Activated CD8-positive, alpha-beta memory T cell treated with anti-CD3 and anti-CD28 coated beads for 48 hours (primary cell): ENCODE data around the gene MMEL1.

Experiments
- DNase-seq, 3 experiments: peaks; one replicate each; pipeline ENCODE4 v3.0.0-alpha.2; 2020; ENCODE audit warnings: low read depth in 2 of 3, low spot score in 2 of 3

MMEL1 gene

DNA sequence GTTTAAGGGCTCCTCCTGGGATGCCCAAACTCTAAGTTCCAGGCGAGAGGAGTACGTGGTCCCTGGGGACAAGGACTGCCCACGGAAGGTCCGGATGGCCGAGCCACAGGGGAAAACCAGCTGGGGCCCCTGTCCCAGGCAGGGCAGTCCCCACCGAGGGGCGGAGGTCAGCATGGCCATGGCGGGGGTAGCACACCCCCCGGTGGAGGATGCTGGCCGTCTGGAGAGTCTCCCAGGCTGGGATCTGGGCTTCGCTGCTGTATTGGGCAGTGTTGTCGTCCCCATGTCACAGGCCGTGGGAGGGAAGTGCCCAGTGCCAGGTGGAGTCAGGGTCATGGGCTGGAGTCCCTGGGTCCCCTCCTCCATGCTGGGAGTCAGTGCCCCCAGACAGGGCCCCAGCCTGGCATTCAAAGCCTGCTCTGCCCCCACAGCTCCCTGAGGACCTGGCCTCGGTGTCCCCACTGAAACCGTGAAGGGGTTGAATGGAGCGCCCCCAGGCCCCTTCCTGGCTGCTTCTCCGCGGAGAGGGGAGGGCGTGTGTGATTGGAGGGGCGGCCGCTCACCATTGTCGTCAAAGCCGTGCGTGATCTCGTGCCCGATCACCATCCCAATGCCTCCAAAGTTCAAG lies 39.5 kb downstream of the MMEL1 start:
- no peak for DNase-seq

DNA sequence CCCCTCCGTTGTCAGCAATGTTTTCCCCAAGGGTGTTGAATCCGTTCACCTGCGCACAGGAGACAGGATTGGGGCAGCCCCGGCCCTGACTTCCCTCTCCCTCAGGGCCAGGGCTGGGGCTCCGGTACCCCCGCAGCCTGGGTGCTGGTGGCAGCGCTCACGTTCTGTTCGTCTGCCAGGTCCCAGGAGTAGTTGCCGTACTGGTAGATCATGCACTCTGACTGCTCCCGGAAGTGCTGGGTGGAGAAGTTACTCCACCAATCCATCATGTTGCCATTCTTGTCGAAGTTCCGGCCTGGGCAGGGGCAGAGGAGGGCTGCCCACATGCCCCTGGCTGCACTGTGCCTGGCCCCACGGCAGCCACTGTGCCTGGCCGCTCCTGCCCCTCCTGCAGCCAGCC lies 40.1 kb downstream of the MMEL1 start:
- no peak for DNase-seq

DNA sequence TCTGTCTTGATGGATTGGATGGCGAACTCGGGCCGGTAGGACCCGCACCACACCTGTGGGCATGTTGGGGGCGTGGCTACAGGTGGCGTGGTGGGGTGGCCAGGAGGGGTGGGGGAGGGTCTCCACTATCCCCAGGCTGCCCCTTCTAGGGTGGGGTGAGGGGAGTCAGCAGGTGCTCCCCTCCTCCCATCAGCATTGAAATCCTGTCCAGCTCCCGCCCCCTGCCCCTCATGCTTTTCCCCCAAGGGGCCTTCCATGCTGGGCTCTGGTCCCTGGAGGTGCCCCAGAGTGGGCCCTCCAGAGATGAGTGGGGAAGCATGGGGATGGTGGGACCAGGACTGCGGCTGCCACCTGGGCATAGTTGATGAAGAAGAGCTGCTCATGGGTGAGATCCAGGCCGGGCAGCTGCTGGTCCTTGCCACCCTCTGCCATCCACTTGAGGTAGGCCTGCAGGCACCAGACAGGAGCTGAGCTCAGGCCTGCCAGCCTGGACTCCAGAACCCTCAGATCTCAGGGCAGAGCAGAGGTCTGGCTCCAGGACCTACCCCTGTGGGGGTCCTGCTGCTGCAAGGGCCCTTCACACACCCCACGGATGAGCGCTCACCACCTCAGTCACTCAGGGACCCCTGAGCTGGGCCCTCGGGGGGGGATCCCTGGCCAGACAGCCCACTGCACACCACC lies 41.1 kb downstream of the MMEL1 start:
- DNase-seq, result no peak

DNA sequence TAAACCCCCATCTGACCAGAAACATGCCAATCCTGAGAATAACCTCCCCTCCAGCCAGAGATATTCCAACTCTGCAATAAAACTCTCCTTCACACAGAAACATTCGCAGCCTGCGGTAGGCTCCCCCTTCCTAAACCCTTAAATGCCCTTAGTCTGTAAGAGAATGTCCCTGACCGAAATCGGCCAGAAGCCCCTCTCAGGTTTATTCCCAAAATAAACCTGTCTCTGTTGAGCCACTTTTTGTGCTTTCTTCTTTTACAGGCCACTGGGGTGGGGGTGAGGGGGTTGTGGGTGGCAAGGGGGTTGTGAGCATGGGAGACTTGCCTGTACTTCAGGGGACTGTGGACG lies 41.6 kb downstream of the MMEL1 start:
- DNase-seq, result no peak

DNA sequence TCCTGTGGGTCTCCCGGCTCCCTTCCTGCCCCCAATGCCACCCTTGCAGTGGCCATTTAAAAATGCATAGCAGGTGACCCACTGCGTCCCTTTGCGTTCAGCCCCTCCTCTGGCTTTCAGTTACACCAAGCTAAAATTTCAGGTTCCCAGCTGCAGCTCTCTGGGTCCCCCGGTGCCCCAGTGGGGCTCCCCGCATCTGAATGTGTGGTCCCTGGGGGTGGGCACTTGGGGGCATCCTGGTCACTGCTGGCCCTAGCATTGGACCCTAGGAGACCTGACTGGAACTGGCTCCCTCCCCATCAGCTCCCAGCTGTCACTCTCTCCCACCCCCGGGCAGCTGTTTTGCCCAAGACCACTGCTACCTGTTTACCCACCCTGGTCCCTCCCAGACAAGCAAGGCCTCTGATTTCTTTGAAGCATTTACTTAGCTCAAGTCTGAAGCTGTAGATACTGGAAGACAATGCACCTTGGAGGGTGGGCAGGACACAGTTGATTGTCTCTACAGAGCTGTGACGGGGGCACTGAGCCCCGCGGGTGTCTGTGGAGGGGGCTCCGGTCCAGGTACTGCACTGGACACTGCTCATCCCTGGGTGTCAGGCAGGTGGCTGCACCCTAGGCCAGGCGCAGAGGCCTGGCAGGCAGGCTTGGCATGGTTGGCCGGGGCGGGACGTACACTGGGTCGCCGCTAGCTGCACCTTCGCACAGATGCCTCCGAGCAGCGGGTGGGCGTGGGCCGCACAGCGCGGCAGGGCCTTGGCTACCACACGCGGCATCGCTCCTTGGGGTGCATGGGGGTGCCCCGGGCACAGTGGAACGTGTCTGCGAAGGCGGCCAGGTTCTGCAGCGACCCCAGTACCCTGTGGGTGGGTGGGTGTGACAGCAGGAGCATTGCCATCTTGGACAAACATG lies 42.3 kb downstream of the MMEL1 start:
- no peak for DNase-seq

DNA sequence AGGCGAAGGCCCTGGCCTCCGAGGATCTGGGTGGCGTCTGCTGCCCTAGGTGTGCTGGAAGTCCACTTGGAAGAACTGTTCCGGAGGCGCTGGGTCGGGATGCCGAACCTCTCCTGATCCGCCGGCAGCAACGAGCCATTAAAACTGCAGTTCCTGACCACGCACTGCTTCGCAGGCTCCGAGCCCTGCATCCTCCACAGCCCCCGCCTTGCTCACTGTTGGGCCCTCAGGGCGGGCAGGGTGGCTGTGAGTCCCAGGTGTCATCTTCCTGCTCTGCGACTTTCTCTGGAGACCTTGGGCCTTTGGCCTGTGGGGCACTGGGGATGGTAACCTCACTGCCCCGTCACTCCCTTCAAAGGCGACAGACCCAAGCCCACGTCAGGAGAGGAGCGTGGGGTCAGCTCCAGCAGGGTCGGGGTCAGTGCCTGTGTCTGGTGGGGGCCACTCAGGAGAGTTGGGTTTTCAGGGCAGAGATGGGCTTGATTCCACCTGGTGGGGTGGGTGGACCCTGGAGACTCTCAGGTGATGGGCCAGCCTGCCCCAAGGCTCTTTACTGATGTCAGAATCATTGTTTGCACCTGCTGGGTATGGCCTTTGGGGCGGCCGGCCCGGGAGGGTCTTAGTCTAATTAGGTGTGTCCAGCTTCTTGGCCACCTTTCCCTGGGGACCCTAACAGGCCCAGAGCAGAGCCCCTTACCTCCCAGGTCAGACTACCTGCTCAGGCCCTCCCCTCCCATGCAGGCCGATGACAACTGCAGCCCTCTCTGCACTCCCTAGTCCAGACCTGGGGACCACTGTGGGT lies 43.2 kb downstream of the MMEL1 start:
- DNase-seq, result no peak

DNA sequence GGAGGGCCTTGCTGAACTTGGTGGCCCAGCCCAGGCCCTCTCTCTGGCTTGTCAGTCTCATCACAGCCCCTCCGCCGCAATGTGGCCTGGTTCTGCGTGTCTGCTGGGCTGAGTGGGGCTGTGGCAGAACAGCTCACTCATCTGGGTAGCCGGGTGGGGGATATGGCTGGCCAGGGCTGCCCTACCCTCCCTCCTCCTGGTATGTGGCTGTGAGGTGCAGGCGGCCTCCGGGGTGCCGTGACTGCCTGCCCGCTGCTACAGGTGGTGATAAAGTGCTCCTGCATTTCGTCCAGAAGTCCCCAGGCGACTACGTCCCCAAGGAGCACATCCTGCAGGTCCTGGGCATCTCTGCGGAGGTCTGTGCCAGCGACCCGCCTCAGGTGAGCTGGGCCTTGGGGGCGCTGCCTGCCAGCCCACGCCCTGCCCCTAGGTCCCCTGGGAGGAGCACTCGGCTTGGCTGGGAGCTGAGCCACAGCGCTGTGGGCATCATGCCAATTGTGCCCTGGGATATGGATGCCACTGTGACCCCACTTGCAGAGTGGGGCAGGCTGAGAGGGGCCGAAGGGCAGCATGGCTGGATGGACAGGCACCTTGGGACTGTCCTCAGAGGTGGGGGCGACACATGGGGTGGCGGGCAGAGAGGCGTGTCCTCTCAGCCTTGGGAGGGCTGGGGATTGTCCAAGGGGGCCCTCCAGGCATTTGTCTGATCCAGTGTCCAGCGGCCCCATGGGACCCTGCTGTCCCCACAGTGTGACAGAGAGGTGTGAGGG lies 44.0 kb downstream of the MMEL1 start:
- no peak for DNase-seq

DNA sequence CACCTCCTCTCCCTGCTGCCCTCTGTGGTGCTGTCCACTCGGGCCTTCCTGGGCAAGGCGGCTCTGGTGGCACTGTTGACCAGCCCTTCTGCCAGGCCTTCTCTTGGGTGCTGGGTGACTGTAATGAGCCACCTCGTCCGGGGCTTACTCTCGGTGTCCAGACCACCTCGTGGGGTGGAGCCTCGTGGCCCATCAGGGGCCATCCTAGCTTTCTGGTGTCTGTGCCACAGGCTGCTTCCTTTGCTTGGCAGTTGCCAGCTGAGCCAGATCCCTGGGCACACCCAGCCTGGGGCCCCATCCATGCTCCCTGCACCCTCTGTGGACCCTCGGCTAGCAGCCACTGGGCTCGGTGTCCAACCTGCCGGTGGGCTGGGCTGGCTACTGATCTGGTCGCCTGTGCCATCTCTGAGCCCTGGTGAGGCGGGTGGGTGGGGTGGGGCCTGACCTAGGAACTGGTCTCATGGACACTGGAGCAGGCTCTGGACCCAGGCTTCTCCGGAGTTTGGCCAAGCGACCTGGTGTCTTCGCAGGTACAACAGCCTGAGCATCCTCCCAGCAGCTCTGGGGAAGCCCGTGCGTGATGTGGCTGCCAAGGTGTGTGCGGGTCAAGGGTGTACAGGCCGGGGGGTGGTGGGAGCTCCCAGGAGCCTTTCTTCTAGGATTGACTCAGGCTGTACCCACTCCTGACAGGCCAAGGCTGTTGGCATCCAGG lies 44.8 kb downstream of the MMEL1 start:
- DNase-seq, result no peak

DNA sequence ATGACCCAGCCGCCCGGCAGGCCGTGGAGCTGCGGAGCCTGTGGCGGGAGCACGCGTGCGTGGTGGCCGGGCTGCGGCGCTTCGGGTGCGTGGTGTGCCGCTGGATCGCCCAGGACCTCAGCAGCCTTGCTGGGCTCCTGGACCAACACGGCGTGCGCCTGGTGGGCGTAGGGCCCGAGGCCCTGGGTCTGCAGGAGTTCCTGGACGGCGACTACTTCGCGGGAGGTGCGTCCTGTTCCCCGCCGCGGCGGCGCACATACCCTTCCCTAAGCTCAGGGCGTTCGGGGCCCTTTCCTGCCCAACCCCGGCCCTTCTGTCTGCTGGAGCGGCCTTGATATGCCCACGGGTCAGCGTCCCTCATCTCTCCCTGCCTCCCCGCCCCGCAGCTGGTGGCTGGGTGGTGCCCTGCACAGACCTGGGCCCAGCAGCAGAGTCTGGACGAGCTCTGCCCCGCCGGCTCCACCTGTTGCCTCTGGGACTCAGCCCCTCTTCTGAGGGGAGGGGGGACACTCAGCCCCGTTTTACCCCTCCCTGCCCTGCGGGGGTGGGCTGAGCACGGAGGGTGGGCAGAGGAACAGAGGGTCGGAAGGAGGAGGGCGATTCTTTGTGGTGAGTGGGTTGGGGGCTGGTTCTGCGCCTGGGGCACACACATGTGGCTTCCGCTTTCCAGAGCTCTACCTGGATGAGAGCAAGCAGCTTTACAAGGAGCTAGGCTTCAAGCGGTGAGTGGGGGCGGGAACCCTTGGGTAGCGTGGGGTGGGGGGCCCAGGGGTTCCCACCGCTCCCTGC lies 45.6 kb downstream of the MMEL1 start:
- DNase-seq, result no peak

DNA sequence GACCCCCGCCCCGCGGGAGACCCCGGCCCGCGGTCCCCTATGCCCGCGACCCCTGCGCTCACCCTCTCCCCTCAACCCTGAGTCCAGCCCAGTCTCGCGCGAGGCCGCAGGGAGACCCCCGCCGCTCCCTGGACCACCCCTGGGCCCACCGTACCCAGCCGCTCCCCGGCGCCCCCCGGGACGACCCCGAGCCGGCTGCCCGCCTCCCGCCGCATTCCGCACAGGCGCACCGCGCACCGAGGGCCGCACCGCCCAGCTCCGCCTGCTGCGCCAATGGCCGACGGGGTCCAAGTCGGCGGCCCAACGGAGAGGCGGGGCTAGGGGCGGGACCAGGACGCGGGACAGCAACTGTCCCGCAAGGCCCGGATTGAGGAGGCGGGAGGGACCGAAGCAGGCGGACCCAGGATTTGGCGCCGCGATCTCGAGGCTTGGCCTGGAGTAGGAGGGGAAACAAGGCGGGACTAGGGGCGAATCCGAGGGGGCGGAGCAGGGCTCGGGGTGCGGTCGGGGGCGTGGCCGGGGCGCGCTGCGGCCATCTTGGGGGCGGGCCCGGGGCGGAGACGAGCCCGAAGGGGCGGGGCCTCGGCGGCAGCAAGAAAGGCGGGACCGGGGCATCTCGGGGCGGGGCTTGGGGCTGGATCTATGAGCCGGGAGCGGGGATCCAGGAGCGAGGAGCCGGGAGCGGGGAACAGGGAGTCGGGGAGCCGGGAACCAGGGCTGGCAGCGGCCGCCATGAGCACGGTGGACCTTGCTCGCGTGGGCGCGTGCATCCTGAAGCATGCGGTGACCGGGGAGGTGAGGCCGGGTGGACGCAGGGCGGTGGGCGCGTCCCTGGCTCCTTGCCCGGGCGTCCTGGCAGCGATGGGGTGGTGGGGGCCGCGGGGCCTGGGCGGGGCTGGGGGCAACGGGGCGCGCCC lies 46.4 kb downstream of the MMEL1 start, which contains the start of gene PRXL2B:
Gene PRXL2B (plus strand): TSS at position 624 of the 917 bp plus-strand sequence. CDS start 109 bp downstream, at position 733.
- peak; percentile 96 to 98 (median 98) for DNase-seq

DNA sequence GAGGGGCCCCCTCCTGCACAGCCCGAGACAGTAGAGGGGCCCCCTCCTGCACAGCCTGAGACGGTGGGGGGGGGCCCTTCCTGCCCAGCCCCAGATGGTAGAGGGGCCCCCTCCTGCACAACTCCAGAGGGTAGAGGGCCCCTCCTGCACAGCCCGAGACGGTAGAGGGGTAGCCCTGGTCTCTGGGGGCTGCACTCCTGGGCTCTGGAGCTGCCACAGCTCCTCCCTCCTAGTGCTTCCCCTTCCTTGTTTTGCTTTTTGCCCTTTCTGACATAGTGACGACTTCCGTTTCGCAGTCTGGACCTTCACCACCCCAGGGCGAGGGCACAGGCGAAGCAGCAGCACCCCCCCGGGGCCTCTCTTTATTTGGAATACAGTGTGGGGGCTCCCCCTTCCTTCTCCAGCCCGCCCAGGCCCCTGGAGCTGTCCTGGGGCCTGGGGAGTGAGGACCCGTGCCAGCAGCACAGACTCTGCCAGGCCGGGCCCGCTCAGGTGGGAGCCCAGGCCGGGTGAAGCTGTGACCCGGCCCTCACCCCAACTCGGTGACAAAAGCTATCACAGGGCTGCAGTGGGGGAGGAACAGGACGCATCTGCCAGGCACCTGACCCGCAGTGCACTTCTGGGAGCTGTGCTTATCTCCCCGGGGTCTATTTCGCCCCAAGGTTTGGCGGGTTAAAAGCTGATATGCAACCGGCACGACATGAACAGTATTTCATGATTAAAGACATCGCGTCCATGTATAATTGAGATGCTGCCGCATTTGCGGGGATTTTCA lies 47.3 kb downstream of the MMEL1 start:
- DNase-seq, result peak in 2 of 3 experiments; percentile 31 to 46

DNA sequence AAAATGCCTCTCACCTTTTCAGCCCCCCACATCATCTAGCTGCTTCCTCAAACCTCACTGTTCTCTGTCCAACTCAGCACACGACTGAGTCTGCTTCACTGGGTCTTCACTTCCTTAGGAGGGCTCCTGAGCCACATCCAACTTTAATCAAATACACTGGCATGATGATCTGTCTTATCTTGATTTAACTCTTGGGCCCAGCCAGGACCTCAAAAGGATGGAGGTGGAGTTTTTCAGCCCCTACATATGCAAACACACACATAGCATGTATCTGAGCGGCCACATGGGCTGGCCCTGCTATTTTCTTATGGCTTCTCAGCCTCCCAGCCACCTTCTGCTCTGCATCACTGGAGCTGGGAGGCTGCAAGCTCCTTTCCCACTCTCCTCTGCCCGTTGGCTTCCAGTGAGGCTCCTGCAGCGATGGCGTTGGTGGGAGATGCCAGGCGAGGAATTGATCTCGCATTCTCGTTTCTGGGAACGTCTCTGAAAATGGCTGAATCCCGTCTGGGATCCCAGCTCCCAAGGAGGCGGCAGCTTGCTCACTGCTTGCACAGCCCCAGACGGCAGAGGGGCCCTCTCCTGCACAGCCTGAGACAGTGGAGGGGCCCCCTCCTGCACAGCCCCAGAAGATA lies 48.0 kb downstream of the MMEL1 start:
- no peak for DNase-seq

DNA sequence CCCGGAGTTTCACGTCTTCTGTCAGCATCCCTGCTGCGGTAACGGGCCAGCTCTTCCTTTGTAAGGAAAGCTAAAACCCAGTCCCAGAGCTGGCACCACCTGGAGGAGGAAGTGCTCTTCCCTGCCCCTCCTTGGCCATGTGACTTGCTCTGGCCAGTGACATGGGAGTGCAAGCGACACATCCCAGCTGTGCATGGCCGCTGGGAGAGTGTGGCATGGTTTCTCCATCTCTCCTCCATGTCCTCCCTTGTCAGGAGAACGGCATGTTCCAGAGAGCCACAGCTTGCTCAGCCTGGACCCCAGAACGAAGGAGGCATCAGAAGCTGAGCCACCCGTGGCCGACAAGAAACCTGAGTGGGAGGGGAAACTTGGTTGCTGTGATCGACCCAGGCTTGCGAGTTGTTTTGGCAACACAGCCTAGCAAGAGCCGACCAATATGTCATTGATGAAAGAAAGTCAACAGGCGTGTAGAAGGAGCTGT lies 48.9 kb downstream of the MMEL1 start:
- DNase-seq, result no peak

DNA sequence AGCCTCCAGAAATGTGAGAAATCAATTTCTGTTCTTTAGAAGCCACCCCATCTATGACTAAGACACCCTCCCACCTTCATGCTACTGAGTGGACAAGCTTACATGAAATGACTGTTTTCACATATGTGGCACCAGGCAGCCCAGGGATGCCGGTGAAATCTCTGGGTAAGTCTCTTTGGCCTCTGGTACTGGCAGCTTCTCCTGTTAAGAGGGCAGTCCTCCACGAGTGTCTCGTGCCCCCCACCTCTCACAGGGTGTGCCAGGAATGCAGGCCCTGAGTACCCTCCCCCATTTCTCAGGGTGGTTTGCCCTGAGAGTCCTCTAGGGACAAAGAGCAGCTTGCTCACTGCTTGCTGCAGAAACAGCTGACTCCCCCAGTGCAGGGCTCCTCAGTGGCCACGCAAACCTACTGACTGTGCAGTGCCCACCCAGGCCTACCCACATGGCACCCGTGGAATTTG lies 49.5 kb downstream of the MMEL1 start:
- DNase-seq, result no peak

DNA sequence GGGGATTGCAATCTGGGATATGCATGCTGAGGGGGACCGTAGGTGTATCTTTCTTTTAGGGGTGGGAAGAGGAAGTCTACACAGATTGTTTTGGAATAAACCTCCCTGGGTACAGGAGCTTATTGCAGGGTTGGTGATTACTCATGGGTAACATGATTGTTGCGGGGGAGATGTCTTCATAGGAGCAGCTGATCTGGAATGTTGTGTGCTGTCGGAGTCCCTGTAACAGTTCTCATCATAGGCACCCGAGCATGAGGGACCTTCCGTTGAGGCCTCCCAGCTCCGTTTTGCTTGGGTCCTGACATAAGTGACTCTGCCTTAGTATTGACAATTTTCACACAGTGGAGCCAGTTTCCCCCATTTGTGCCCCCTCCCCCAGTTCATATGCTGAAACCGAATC lies 50.4 kb downstream of the MMEL1 start:
- no peak for DNase-seq

DNA sequence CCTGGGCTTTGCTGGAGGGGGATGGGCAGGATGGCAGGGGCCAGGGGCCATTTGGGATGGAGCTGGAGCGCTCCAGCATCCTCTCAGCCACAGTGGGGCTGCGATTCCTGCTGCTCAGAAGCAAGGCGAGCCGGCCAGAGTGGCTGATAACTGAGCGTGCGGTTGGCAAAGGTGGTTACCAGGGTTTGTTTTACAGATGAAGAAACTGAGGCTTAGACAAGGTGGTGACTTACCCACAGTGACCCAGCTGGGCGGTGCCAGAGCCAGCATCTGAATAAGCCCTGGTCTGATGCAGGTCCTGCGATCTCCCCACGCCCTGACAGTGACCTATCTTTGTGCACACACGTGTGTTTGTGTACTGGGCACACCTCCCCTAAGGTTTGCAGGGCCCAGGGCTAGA lies 52.1 kb downstream of the MMEL1 start:
- DNase-seq, result no peak

DNA sequence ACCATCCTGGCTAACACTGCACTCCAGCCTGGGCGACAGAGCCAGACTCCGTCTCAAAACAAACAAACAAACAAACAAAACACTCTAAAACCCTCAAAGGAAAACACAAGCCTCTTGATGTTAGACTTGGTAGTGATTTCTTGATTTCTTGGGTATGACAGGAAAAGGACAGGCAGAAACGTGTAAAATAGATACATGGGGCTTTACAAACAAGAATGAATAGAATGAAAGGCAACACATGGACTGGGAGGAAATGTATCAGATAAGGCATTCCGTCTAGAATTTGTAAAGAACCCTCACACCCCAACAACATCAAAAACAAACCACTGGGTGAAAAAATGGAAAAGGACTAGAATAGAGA lies 54.1 kb downstream of the MMEL1 start:
- DNase-seq, result no peak
